CD4-positive, alpha-beta T cell treated with Interleukin-12 subunit alpha and Interleukin-12 subunit beta, for 1 hour (primary cell): ENCODE measurements around the gene OTOS.

Experiments used
- DNase-seq: peaks from one replicate; pipeline ENCODE4 v3.0.0-alpha.2; 2020

OTOS gene

GRCh38 chr2:240111253-240111652 is 29.2 kb downstream of the OTOS start:
- no peak for DNase-seq

- no peak for DNase-seq
Observed at GRCh38 chr2:240109386-240109785, 31.1 kb downstream of the OTOS start.

- DNase-seq, result no peak
Observed at GRCh38 chr2:240107477-240107796, 33.0 kb downstream of the OTOS start.

GRCh38 chr2:240106765-240107476 is 33.5 kb downstream of the OTOS start:
- DNase-seq, result no peak

GRCh38 chr2:240105982-240106381 is 34.5 kb downstream of the OTOS start:
- DNase-seq, result no peak

- no peak for DNase-seq
Observed at GRCh38 chr2:240103136-240103535, 37.3 kb downstream of the OTOS start.

- no peak for DNase-seq
Observed at GRCh38 chr2:240098349-240098748, 42.1 kb downstream of the OTOS start.

- no peak for DNase-seq
Observed at GRCh38 chr2:240095556-240096523, 44.6 kb downstream of the OTOS start.

- no peak for DNase-seq
Observed at GRCh38 chr2:240089306-240089705, 51.2 kb downstream of the OTOS start.
